Measurements from ENCODE around the gene KNCN. TPM values are rescaled to one million over a fixed set of nuclear protein-coding genes. Genes with fewer than 3 reads are reported as not detected.

The KNCN gene
- total and polyA plus RNA-seq, 8 donors = not detected

- H3K9me3 ChIP-seq = no peaks in the 10 kb centered on the region
- H3K4me3 ChIP-seq = no peak overlapping the region
- H3K4me1 ChIP-seq = peaks cover 7 to 10% (median 8%) of the 10 kb centered on the region in 4 donors
- no peak overlapping the region for H3K27ac ChIP-seq
- TF ChIP-seq POLR2AphosphoS5 (IDR thresholded peaks at IDR 0.05) (no peak), EP300 (IDR thresholded peaks at IDR 0.05) (no peak), POLR2A (IDR thresholded peaks at IDR 0.05) (no peak), CTCF (IDR thresholded peaks at IDR 0.05) (no peak)
- H3K27me3 ChIP-seq = peaks cover 0 to 56% (median 21%) of the 10 kb centered on the region in 3 donors
- no peaks in the 10 kb centered on the region for H3K36me3 ChIP-seq
- 73 to 87% (median 84%) methylated on average over 9 of the region's 9 CpGs for WGBS, 5 donors
- intact Hi-C loops (cut with DNase I; ENCODE audit: low total_unique reads) = no loop called here
- DNase-seq = no peak
Measured at GRCh38 chr1:46539972-46540371, 11.5 kb downstream of the KNCN start.

- intact Hi-C loops (cut with DNase I; ENCODE audit: low total_unique reads) = no loop called here
- DNase-seq = no peak
- H3K36me3 ChIP-seq = no peaks in the 10 kb centered on the region
- no peak for TF ChIP-seq POLR2A (IDR thresholded peaks at IDR 0.05)
- TF ChIP-seq POLR2AphosphoS5 (IDR thresholded peaks at IDR 0.05) = no peak
- TF ChIP-seq EP300 (IDR thresholded peaks at IDR 0.05) = no peak
- TF ChIP-seq CTCF (IDR thresholded peaks at IDR 0.05) = no peak
- H3K27ac ChIP-seq = no peak overlapping the region
- H3K4me3 ChIP-seq = no peak overlapping the region
- WGBS, 5 donors = 65 to 71% (median 70%) methylated on average over 2 of the region's 2 CpGs
- H3K9me3 ChIP-seq = no peaks in the 10 kb centered on the region
- H3K27me3 ChIP-seq = peaks cover 0 to 49% (median 14%) of the 10 kb centered on the region in 3 donors
- peaks cover 0 to 7% (median 6%) of the 10 kb centered on the region in 4 donors for H3K4me1 ChIP-seq
Measured at GRCh38 chr1:46538147-46538546, 13.3 kb downstream of the KNCN start.

- no peaks in the 10 kb centered on the region for H3K9me3 ChIP-seq
- H3K4me1 ChIP-seq = peaks cover 3 to 11% (median 6%) of the 10 kb centered on the region in 4 donors
- no peaks in the 10 kb centered on the region for H3K36me3 ChIP-seq
- no peak for DNase-seq
- no peak overlapping the region for H3K27ac ChIP-seq
- intact Hi-C loops (cut with DNase I; ENCODE audit: low total_unique reads) = no loop called here
- TF ChIP-seq CTCF (IDR thresholded peaks at IDR 0.05) = no peak
- TF ChIP-seq POLR2AphosphoS5 (IDR thresholded peaks at IDR 0.05) = no peak
- TF ChIP-seq POLR2A (IDR thresholded peaks at IDR 0.05) = no peak
- TF ChIP-seq EP300 (IDR thresholded peaks at IDR 0.05) = no peak
- WGBS, 5 donors = 61 to 78% (median 65%) methylated on average over 2 of the region's 2 CpGs
- peaks cover 0 to 47% (median 11%) of the 10 kb centered on the region in 3 donors for H3K27me3 ChIP-seq
- H3K4me3 ChIP-seq = no peak overlapping the region
Measured at GRCh38 chr1:46537651-46538050, 13.8 kb downstream of the KNCN start.

GRCh38 chr1:46536527-46536926 is 14.9 kb downstream of the KNCN start:
- intact Hi-C loops (cut with DNase I; ENCODE audit: low total_unique reads) = no loop called here
- H3K27me3 ChIP-seq = peaks cover 0 to 52% (median 11%) of the 10 kb centered on the region in 3 donors
- H3K4me3 ChIP-seq = no peak overlapping the region
- H3K4me1 ChIP-seq = peaks cover 4 to 14% (median 6%) of the 10 kb centered on the region in 4 donors
- H3K36me3 ChIP-seq = no peaks in the 10 kb centered on the region
- no peak for DNase-seq
- H3K27ac ChIP-seq = no peak overlapping the region
- TF ChIP-seq EP300 (IDR thresholded peaks at IDR 0.05) (no peak), CTCF (IDR thresholded peaks at IDR 0.05) (no peak), POLR2AphosphoS5 (IDR thresholded peaks at IDR 0.05) (no peak), POLR2A (IDR thresholded peaks at IDR 0.05) (no peak)
- H3K9me3 ChIP-seq = no peaks in the 10 kb centered on the region
- 94 to 97% (median 95%) methylated on average over 1 of the region's 1 CpG for WGBS, 5 donors
